Measurements from ENCODE around the gene RAB4A. TPM values are rescaled to one million over a fixed set of nuclear protein-coding genes. Genes with fewer than 3 reads are reported as not detected.
A peak's percentile ranks its signal among the peaks of the same experiment; 100 is the strongest.

Gene RAB4A
- total RNA-seq, 1 donor from 2014 or later: 71.8 TPM

- peak; percentile 68 for DNase-seq (ENCODE audit: extremely low spot score, unreplicated experiment)
- H3K4me1 Mint-ChIP-seq (ENCODE audit: unreplicated experiment): peaks cover 54% of the 10 kb centered on the region
- no peaks in the 10 kb centered on the region for H3K36me3 Mint-ChIP-seq
- peak overlapping the region; percentile 97 for H3K27ac Mint-ChIP-seq
- H3K9me3 Mint-ChIP-seq: no peaks in the 10 kb centered on the region
- no peaks in the 10 kb centered on the region for H3K27me3 Mint-ChIP-seq
- H3K4me3 Mint-ChIP-seq: peak overlapping the region; percentile 71
- no peak for TF ChIP-seq CTCF (conservative IDR thresholded peaks at IDR 0.05)
These were observed 40.6 kb upstream of the RAB4A start for GRCh38 chr1:229230140-229230892.

DNA sequence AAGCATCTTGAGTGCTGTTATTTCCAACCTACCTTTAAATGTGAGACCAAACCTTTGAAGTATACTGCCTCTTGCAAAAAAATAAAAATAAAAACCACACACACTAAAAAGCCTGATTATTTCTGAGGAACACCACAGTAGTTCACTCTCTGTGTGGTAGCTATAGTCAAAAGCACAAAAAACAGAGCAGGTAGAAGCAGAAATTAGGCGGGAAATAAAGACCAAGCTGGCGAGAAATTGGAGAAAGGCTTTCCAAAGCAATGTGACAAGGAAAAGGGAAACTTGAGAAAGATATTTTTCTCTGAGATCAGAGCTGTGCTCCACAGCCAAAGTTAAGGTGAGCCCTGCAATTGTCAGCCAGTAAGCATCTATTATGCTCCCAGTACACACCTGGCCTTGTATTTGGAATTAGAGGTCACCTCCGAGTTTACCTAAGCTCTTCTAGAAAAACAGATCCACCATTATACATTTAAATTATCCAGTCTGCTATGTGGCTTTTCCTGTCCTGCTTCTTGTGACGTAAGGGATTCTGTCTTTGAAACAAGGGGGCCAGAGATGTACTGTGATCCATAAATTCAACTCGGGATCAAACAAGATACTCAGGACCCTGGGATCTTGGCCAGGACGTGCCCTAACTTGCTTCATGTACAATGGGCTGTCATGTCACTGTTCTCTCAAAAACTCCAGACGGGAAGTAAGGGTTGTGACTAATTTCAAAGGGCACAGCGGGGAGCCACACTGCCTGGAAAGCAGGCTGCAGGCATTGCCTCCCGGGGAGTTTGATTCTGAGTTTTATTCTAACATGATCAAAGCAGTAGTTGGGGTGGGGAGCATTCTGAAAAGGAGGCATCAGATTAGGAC, 39.8 kb upstream of the RAB4A start:
- H3K4me3 Mint-ChIP-seq: peak overlapping the region; percentile 71
- no peaks in the 10 kb centered on the region for H3K36me3 Mint-ChIP-seq
- H3K27me3 Mint-ChIP-seq: no peaks in the 10 kb centered on the region
- no peaks in the 10 kb centered on the region for H3K9me3 Mint-ChIP-seq
- no peak for TF ChIP-seq CTCF (conservative IDR thresholded peaks at IDR 0.05)
- DNase-seq (ENCODE audit: extremely low spot score, unreplicated experiment): peak; percentile 57
- H3K27ac Mint-ChIP-seq: peak overlapping the region; percentile 97
- peaks cover 52% of the 10 kb centered on the region for H3K4me1 Mint-ChIP-seq (ENCODE audit: unreplicated experiment)

GRCh38 chr1:229231754-229232119, 39.2 kb upstream of the RAB4A start:
- H3K4me1 Mint-ChIP-seq (ENCODE audit: unreplicated experiment): peaks cover 52% of the 10 kb centered on the region
- TF ChIP-seq CTCF (conservative IDR thresholded peaks at IDR 0.05): peak; percentile 21
- no peaks in the 10 kb centered on the region for H3K9me3 Mint-ChIP-seq
- H3K4me3 Mint-ChIP-seq: peak overlapping the region; percentile 71
- DNase-seq (ENCODE audit: extremely low spot score, unreplicated experiment): peak; percentile 27
- H3K27me3 Mint-ChIP-seq: no peaks in the 10 kb centered on the region
- peak overlapping the region; percentile 97 for H3K27ac Mint-ChIP-seq
- H3K36me3 Mint-ChIP-seq: no peaks in the 10 kb centered on the region

DNA sequence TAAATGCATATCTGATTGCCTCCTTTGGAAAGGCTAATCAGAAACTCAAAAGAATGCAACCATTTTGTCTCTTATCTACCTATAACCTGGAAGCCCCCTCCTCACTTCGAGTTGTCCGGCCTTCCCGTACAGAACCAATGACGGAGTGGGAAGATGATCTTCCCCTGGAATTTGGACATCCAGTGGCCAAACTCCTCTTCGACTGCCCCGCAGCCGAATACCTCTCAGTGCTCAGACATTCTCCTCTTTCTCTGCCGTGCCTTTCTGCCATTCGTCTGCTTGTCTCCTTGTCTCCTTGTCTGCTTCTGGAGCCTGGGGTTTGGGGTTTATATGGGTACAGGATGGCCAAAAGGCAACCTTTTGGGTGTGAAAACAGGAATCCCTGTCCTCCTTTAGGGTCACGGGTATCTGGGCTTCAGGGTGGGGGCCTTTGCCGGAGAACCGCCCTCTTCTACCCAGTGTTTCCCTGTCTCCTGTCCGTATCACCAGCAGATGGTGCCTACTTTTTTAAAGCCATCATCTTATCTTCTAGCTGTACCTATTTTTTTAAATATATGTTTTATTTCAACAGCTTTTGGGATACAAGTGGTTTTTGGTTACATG, 35.9 kb upstream of the RAB4A start:
- H3K27ac Mint-ChIP-seq: peak overlapping the region; percentile 63

More for the DNA sequence above, 35.9 kb upstream of the RAB4A start:
- Mint-ChIP-seq H3K36me3 (no peaks in the 10 kb centered on the region), H3K4me3 (peak overlapping the region; percentile 29), H3K4me1 (ENCODE audit: unreplicated experiment) (peaks cover 32% of the 10 kb centered on the region), H3K27me3 (no peaks in the 10 kb centered on the region), H3K9me3 (peaks cover 3% of the 10 kb centered on the region)
- DNase-seq (ENCODE audit: extremely low spot score, unreplicated experiment): peak; percentile 32
- no peak for TF ChIP-seq CTCF (conservative IDR thresholded peaks at IDR 0.05)
